ENCODE results near the gene ZYG11A.
"Not testable (repeated sequence)": the region's sequence is repeated elsewhere in the genome, so short reads cannot be mapped to it uniquely, and the experiment has no call there.

Gene ZYG11A

DNA sequence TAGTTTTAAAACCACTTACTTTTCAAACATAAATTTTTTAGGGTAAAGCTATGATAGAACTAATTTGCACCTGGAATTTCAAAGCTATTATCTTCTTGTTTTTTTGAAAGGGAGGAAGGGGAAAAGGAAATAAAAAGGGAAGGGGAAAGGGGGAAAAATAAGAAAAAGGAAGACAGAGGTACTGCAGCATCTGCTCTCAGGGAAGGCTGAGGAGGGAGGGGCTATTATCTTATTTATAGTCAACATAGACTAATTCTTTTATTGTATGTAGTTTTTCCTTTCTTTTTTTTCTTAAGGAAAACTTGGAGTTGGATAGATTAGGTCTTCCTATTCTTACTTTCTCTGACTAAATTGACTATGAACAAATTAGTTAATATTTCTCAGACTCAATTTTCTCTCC, 41.5 kb upstream of the ZYG11A start:
- TF ChIP-seq ZNF548 (tag by site-specific recombination; IDR thresholded peaks at IDR 0.05) (no peak), PRDM1 (tag by site-specific recombination; IDR thresholded peaks at IDR 0.05) (peak; percentile 37; the same call in 1 of the 2 replicates), ZBTB26 (tag by site-specific recombination; optimal IDR thresholded peaks at IDR 0.05) (no peak)
- no peak overlapping the region for H3K4me3 ChIP-seq (ENCODE audit: low read depth, low read length)
- no peaks in the 10 kb centered on the region for H3K4me1 ChIP-seq (ENCODE audit: control insufficient read depth, insufficient read depth, low read length)
- no peak overlapping the region for H3K27ac ChIP-seq (ENCODE audit: extremely low read depth, low read depth, low read length)
- POLR2A ChIA-PET: no interaction called here
- H3K9me3 ChIP-seq (ENCODE audit: control insufficient read depth, insufficient read depth, low read depth, low read length): no peaks in the 10 kb centered on the region
- CTCF ChIA-PET: interaction anchor here (0.6 to 1.3 kb wide), 2 partner anchors 48 to 102 kb away, joined by 4 to 5 read pairs; no protein-coding TSS in a partner anchor
- H3K36me3 ChIP-seq (ENCODE audit: control insufficient read depth in 2 of 2, insufficient read depth in 1 of 2, low read length in 2 of 2): peaks cover 33 to 39% of the 10 kb centered on the region in 2 experiments; a peak in 2 of 3 replicates

DNA sequence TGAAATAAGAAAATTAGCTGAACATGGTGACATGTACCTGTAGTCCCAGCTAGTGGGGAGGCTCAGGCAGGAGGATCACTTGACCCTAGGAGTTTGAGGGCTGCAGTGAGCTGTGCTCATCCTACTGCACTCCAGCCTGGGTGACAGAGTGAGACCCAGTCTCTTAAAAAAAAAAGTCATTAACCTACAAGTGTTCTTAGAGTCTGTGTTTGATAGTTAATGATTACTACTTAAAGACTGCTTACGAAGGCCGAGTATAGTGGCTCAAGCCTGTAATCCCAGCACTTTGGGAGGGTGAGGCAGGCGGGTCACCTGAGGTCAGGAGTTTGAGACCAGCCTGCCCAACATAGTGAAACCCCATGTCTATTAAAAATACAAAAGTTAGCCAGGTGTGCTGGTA, 38.5 kb upstream of the ZYG11A start:
- H3K4me3 ChIP-seq (ENCODE audit: low read depth, low read length); H3K4me1 ChIP-seq (ENCODE audit: control insufficient read depth, insufficient read depth, low read length); H3K9me3 ChIP-seq (ENCODE audit: control insufficient read depth, insufficient read depth, low read depth, low read length); POLR2A ChIA-PET; H3K27ac ChIP-seq (ENCODE audit: extremely low read depth, low read depth, low read length): not testable (repeated sequence)
- CTCF ChIA-PET: interaction anchor here (0.7 to 1.0 kb wide), 2 partner anchors 22 to 367 kb away, joined by 3 to 6 read pairs; no protein-coding TSS in a partner anchor
- H3K36me3 ChIP-seq (ENCODE audit: control insufficient read depth in 2 of 2, insufficient read depth in 1 of 2, low read length in 2 of 2): peaks cover 24 to 31% of the 10 kb centered on the region in 2 experiments; a peak in 2 of 3 replicates

DNA sequence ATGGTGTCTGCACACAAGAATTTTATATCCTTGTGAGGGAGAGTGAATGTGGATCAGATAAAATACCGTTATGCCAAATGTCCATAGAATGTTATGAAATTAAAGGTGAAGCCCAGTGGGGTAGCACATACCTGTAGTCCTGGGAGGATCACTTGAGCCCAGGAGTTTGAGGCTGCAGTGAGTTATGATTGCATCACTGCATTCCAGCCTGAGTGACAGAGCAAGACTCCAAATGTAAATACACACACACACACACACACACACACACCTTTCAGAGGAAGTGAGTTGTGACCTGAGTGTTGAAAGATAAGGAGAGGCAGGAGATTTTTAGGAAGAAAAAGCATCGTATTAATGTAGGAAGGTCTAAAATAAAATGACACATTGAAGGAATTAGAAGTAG, 28.1 kb upstream of the ZYG11A start:
- peaks cover 22 to 55% of the 10 kb centered on the region in 2 experiments; a peak in 2 of 3 replicates for H3K36me3 ChIP-seq (ENCODE audit: control insufficient read depth in 2 of 2, insufficient read depth in 1 of 2, low read length in 2 of 2)
- no peaks in the 10 kb centered on the region for H3K9me3 ChIP-seq (ENCODE audit: control insufficient read depth, insufficient read depth, low read depth, low read length)
- TF ChIP-seq, protein P1, sequence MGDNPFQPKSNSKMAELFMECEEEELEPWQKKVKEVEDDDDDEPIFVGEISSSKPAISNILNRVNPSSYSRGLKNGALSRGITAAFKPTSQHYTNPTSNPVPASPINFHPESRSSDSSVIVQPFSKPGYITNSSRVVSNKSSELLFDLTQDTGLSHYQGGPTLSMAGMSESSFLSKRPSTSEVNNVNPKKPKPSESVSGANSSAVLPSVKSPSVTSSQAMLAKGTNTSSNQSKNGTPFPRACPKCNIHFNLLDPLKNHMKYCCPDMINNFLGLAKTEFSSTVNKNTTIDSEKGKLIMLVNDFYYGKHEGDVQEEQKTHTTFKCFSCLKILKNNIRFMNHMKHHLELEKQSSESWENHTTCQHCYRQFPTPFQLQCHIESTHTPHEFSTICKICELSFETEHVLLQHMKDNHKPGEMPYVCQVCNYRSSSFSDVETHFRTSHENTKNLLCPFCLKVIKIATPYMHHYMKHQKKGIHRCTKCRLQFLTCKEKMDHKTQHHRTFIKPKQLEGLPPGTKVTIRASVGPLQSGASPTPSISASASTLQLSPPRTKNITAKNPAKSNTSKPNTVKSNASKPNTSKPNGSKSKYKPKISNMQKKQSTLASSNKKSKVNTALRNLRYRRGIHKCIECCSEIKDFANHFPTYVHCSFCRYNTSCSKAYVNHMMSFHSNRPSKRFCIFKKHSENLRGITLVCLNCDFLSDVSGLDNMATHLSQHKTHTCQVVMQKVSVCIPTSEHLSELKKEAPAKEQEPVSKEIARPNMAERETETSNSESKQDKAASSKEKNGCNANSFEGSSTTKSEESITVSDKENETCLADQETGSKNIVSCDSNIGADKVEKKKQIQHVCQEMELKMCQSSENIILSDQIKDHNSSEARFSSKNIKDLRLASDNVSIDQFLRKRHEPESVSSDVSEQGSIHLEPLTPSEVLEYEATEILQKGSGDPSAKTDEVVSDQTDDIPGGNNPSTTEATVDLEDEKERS (tag by site-specific recombination; IDR thresholded peaks at IDR 0.05): no peak
- no peak for TF ChIP-seq ZNF544 (tag by site-specific recombination; IDR thresholded peaks at IDR 0.05)
- TF ChIP-seq ZNF174 (tag by site-specific recombination; IDR thresholded peaks at IDR 0.05): no peak
- TF ChIP-seq RBAK (tag by site-specific recombination; IDR thresholded peaks at IDR 0.05): no peak
- no peak for TF ChIP-seq ZNF16 (tag by site-specific recombination; IDR thresholded peaks at IDR 0.05; ENCODE audit: low read depth)
- TF ChIP-seq, protein P2, sequence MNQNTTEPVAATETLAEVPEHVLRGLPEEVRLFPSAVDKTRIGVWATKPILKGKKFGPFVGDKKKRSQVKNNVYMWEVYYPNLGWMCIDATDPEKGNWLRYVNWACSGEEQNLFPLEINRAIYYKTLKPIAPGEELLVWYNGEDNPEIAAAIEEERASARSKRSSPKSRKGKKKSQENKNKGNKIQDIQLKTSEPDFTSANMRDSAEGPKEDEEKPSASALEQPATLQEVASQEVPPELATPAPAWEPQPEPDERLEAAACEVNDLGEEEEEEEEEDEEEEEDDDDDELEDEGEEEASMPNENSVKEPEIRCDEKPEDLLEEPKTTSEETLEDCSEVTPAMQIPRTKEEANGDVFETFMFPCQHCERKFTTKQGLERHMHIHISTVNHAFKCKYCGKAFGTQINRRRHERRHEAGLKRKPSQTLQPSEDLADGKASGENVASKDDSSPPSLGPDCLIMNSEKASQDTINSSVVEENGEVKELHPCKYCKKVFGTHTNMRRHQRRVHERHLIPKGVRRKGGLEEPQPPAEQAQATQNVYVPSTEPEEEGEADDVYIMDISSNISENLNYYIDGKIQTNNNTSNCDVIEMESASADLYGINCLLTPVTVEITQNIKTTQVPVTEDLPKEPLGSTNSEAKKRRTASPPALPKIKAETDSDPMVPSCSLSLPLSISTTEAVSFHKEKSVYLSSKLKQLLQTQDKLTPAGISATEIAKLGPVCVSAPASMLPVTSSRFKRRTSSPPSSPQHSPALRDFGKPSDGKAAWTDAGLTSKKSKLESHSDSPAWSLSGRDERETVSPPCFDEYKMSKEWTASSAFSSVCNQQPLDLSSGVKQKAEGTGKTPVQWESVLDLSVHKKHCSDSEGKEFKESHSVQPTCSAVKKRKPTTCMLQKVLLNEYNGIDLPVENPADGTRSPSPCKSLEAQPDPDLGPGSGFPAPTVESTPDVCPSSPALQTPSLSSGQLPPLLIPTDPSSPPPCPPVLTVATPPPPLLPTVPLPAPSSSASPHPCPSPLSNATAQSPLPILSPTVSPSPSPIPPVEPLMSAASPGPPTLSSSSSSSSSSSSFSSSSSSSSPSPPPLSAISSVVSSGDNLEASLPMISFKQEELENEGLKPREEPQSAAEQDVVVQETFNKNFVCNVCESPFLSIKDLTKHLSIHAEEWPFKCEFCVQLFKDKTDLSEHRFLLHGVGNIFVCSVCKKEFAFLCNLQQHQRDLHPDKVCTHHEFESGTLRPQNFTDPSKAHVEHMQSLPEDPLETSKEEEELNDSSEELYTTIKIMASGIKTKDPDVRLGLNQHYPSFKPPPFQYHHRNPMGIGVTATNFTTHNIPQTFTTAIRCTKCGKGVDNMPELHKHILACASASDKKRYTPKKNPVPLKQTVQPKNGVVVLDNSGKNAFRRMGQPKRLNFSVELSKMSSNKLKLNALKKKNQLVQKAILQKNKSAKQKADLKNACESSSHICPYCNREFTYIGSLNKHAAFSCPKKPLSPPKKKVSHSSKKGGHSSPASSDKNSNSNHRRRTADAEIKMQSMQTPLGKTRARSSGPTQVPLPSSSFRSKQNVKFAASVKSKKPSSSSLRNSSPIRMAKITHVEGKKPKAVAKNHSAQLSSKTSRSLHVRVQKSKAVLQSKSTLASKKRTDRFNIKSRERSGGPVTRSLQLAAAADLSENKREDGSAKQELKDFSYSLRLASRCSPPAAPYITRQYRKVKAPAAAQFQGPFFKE (tag by site-specific recombination; IDR thresholded peaks at IDR 0.05; ENCODE audit: borderline replicate concordance): no peak
- no peak for TF ChIP-seq ZNF621 (tag by site-specific recombination; IDR thresholded peaks at IDR 0.05)
- TF ChIP-seq ZNF626 (tag by site-specific recombination; IDR thresholded peaks at IDR 0.05): no peak
- no peak for TF ChIP-seq ZNF658 (tag by site-specific recombination; IDR thresholded peaks at IDR 0.05)
- no peak for TF ChIP-seq TCF7L2 (IDR thresholded peaks at IDR 0.05; ENCODE audit: borderline replicate concordance, low read depth, low read length)
- TF ChIP-seq ZNF211 (tag by site-specific recombination; IDR thresholded peaks at IDR 0.05; ENCODE audit: low read depth): no peak
- no peak for TF ChIP-seq ZNF350 (tag by site-specific recombination; IDR thresholded peaks at IDR 0.05)
- TF ChIP-seq ZNF514 (tag by site-specific recombination; IDR thresholded peaks at IDR 0.05): no peak
- no peak for TF ChIP-seq KLF7 (tag by site-specific recombination; IDR thresholded peaks at IDR 0.05; ENCODE audit: borderline replicate concordance)
- TF ChIP-seq ZNF155 (tag by site-specific recombination; IDR thresholded peaks at IDR 0.05): no peak
- no peak for TF ChIP-seq ZNF311 (tag by site-specific recombination; IDR thresholded peaks at IDR 0.05; ENCODE audit: borderline replicate concordance)
- TF ChIP-seq ZNF266 (tag by site-specific recombination; IDR thresholded peaks at IDR 0.05; ENCODE audit: low read depth): no peak
- no peak for TF ChIP-seq ZNF157 (tag by site-specific recombination; IDR thresholded peaks at IDR 0.05)
- TF ChIP-seq ZNF529 (tag by site-specific recombination; IDR thresholded peaks at IDR 0.05; ENCODE audit: insufficient replicate concordance): no peak
- ChIA-PET POLR2A (no interaction called here), CTCF (no interaction called here)
- no peaks in the 10 kb centered on the region for H3K4me1 ChIP-seq (ENCODE audit: control insufficient read depth, insufficient read depth, low read length)
- H3K27ac ChIP-seq (ENCODE audit: extremely low read depth, low read depth, low read length): no peak overlapping the region
- H3K4me3 ChIP-seq (ENCODE audit: low read depth, low read length): no peak overlapping the region
